HEK293 (cell line): ENCODE data around the gene FAM171A2.

ENCODE experiments used
- CTCF ChIA-PET: fragments of 350-600 bp; formaldehyde crosslinking; extraction: SDS; loops from one replicate; lab custom pipeline; 2021; ENCODE audit warnings: antibody characterized with exemption; lab: Yijun Ruan, JAX
- POLR2A ChIA-PET: fragments of 300-600 bp; formaldehyde crosslinking; extraction: SDS; loops from one replicate; lab custom pipeline; 2020; ENCODE audit warnings: antibody characterized with exemption, inconsistent platforms; lab: Yijun Ruan, JAX
- H3K27ac ChIP-seq: fragments of 200-500 bp; sonication (Bioruptor generic); 2 replicates; pipeline ENCODE4 v1.5.1; 2014; ENCODE audit warnings: low read depth, low read length, control low read depth, inconsistent platforms; ENCODE audit errors: extremely low read depth
- H3K36me3 ChIP-seq, 2 experiments: fragments of 200-500 bp in 1 of 2; sonication (Bioruptor generic) in 1 of 2; 1 replicate in 1 of 2; 2 replicates in 1 of 2; pipeline ENCODE4 v1.5.1; 2014 to 2017; ENCODE audit warnings: inconsistent platforms in 2 of 2, low read length in 2 of 2; ENCODE audit not compliant: control insufficient read depth in 2 of 2, insufficient read depth in 1 of 2
- H3K4me1 ChIP-seq: fragments of 200-500 bp; sonication (Bioruptor generic); 2 replicates; pipeline ENCODE4 v1.5.1; 2014; ENCODE audit warnings: mild to moderate bottlenecking, low read length, inconsistent platforms; ENCODE audit not compliant: control insufficient read depth, insufficient read depth
- H3K4me3 ChIP-seq: 2 replicates; pipeline ENCODE4 v1.5.1; 2011; ENCODE audit warnings: low read depth, mild to moderate bottlenecking, control low read depth, low read length, moderate library complexity
- H3K9me3 ChIP-seq: fragments of 200-500 bp; sonication (Bioruptor generic); 2 replicates; pipeline ENCODE4 v1.5.1; 2014; ENCODE audit warnings: low read depth, low read length, inconsistent platforms; ENCODE audit not compliant: control insufficient read depth, insufficient read depth
- BCL11A ChIP-seq: fragments of 450-650 bp; formaldehyde crosslinking; IDR thresholded peaks from 2 replicates; pipeline ENCODE4 v1.5.1; 2016; ENCODE audit warnings: low read depth, missing biosample characterization, missing genetic modification characterization
- KLF7 ChIP-seq: fragments of 450-650 bp; formaldehyde crosslinking; IDR thresholded peaks from 2 replicates; pipeline ENCODE4 v1.5.1; 2016; ENCODE audit warnings: missing biosample characterization, missing genetic modification characterization, borderline replicate concordance
- KLF8 ChIP-seq: fragments of 450-650 bp; formaldehyde crosslinking; IDR thresholded peaks from 2 replicates; pipeline ENCODE4 v1.5.1; 2016; ENCODE audit warnings: missing biosample characterization, missing genetic modification characterization
- ZBTB10 ChIP-seq: fragments of 450-650 bp; formaldehyde crosslinking; IDR thresholded peaks from 2 replicates; pipeline ENCODE4 v1.5.1; 2016; ENCODE audit warnings: missing biosample characterization, missing genetic modification characterization
- ZBTB21 ChIP-seq: fragments of 450-650 bp; formaldehyde crosslinking; IDR thresholded peaks from 2 replicates; pipeline ENCODE4 v1.5.1; 2017; ENCODE audit warnings: missing biosample characterization, missing genetic modification characterization
- ZFHX2 ChIP-seq: fragments of 450-650 bp; formaldehyde crosslinking; conservative IDR thresholded peaks from 2 replicates; pipeline ENCODE4 v1.5.1; 2016; ENCODE audit warnings: missing biosample characterization, missing genetic modification characterization
- ZFP3 ChIP-seq: fragments of 450-650 bp; formaldehyde crosslinking; IDR thresholded peaks from 2 replicates; pipeline ENCODE4 v1.5.1; 2016; ENCODE audit warnings: low read depth, missing biosample characterization, missing genetic modification characterization
- ZNF292 ChIP-seq: fragments of 450-650 bp; formaldehyde crosslinking; IDR thresholded peaks from 2 replicates; pipeline ENCODE4 v1.5.1; 2016; ENCODE audit warnings: low read depth, missing biosample characterization, missing genetic modification characterization, borderline replicate concordance
- ZNF488 ChIP-seq: fragments of 450-650 bp; formaldehyde crosslinking; IDR thresholded peaks from 2 replicates; pipeline ENCODE4 v1.5.1; 2016; ENCODE audit warnings: missing biosample characterization, missing genetic modification characterization
- ZNF501 ChIP-seq: fragments of 450-650 bp; formaldehyde crosslinking; IDR thresholded peaks from 2 replicates; pipeline ENCODE4 v1.5.1; 2016; ENCODE audit warnings: missing biosample characterization, missing genetic modification characterization
- ZNF558 ChIP-seq: fragments of 450-650 bp; formaldehyde crosslinking; IDR thresholded peaks from 2 replicates; pipeline ENCODE4 v1.5.1; 2016; ENCODE audit warnings: missing biosample characterization, missing genetic modification characterization
- ZNF639 ChIP-seq: fragments of 450-650 bp; formaldehyde crosslinking; IDR thresholded peaks from 2 replicates; pipeline ENCODE4 v1.5.1; 2016; ENCODE audit warnings: missing biosample characterization, missing genetic modification characterization
- ZNF654 ChIP-seq: fragments of 450-650 bp; formaldehyde crosslinking; IDR thresholded peaks from 2 replicates; pipeline ENCODE4 v1.5.1; 2016; ENCODE audit warnings: low read depth, missing biosample characterization, missing genetic modification characterization
- ZNF792 ChIP-seq: fragments of 450-650 bp; formaldehyde crosslinking; IDR thresholded peaks from 2 replicates; pipeline ENCODE4 v1.5.1; 2016; ENCODE audit warnings: missing biosample characterization, missing genetic modification characterization
- TF ChIP-seq, protein P1 (sequence below): fragments of 450-650 bp; formaldehyde crosslinking; conservative IDR thresholded peaks from 2 replicates; pipeline ENCODE4 v1.5.1; 2016; ENCODE audit warnings: low read depth, missing biosample characterization, missing genetic modification characterization
- TF ChIP-seq, protein P2 (sequence below): fragments of 450-650 bp; formaldehyde crosslinking; conservative IDR thresholded peaks from 2 replicates; pipeline ENCODE4 v1.5.1; 2016; ENCODE audit warnings: low read depth, missing biosample characterization, missing genetic modification characterization

Gene FAM171A2

GRCh38 chr17:44329516-44329915, 34.1 kb downstream of the FAM171A2 start (continued):
- TF ChIP-seq, protein P1, sequence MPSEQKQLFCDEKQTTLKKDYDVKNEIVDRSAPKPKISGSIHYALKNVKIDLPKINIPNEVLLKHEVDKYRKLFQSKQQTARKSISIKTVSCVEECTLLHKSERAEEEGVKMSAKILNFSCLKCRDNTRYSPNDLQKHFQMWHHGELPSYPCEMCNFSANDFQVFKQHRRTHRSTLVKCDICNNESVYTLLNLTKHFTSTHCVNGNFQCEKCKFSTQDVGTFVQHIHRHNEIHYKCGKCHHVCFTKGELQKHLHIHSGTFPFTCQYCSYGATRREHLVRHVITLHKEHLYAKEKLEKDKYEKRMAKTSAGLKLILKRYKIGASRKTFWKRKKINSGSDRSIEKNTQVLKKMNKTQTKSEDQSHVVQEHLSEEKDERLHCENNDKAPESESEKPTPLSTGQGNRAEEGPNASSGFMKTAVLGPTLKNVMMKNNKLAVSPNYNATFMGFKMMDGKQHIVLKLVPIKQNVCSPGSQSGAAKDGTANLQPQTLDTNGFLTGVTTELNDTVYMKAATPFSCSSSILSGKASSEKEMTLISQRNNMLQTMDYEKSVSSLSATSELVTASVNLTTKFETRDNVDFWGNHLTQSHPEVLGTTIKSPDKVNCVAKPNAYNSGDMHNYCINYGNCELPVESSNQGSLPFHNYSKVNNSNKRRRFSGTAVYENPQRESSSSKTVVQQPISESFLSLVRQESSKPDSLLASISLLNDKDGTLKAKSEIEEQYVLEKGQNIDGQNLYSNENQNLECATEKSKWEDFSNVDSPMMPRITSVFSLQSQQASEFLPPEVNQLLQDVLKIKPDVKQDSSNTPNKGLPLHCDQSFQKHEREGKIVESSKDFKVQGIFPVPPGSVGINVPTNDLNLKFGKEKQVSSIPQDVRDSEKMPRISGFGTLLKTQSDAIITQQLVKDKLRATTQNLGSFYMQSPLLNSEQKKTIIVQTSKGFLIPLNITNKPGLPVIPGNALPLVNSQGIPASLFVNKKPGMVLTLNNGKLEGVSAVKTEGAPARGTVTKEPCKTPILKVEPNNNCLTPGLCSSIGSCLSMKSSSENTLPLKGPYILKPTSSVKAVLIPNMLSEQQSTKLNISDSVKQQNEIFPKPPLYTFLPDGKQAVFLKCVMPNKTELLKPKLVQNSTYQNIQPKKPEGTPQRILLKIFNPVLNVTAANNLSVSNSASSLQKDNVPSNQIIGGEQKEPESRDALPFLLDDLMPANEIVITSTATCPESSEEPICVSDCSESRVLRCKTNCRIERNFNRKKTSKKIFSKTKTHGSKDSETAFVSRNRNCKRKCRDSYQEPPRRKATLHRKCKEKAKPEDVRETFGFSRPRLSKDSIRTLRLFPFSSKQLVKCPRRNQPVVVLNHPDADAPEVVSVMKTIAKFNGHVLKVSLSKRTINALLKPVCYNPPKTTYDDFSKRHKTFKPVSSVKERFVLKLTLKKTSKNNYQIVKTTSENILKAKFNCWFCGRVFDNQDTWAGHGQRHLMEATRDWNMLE (tag by site-specific recombination), result peak; percentile 94
- TF ChIP-seq, protein P2, sequence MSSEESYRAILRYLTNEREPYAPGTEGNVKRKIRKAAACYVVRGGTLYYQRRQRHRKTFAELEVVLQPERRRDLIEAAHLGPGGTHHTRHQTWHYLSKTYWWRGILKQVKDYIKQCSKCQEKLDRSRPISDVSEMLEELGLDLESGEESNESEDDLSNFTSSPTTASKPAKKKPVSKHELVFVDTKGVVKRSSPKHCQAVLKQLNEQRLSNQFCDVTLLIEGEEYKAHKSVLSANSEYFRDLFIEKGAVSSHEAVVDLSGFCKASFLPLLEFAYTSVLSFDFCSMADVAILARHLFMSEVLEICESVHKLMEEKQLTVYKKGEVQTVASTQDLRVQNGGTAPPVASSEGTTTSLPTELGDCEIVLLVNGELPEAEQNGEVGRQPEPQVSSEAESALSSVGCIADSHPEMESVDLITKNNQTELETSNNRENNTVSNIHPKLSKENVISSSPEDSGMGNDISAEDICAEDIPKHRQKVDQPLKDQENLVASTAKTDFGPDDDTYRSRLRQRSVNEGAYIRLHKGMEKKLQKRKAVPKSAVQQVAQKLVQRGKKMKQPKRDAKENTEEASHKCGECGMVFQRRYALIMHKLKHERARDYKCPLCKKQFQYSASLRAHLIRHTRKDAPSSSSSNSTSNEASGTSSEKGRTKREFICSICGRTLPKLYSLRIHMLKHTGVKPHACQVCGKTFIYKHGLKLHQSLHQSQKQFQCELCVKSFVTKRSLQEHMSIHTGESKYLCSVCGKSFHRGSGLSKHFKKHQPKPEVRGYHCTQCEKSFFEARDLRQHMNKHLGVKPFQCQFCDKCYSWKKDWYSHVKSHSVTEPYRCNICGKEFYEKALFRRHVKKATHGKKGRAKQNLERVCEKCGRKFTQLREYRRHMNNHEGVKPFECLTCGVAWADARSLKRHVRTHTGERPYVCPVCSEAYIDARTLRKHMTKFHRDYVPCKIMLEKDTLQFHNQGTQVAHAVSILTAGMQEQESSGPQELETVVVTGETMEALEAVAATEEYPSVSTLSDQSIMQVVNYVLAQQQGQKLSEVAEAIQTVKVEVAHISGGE, result peak; percentile 69
- TF ChIP-seq KLF7 (tag by site-specific recombination) (peak; percentile 67; the same call in 1 of the 2 replicates), ZFP3 (0 out of 2 replicates have a peak, but pooled peaks have one; percentile 14), ZNF501 (tag by site-specific recombination) (0 out of 2 replicates have a peak, but pooled peaks have one; percentile 37), ZNF558 (tag by site-specific recombination) (peak; percentile 69; the same call in 1 of the 2 replicates), ZBTB21 (peak; percentile 54; the same call in 1 of the 2 replicates), ZNF292 (0 out of 2 replicates have a peak, but pooled peaks have one; percentile 33), ZNF654 (tag by site-specific recombination) (peak; percentile 56)

GRCh38 chr17:44327715-44328449, 35.8 kb downstream of the FAM171A2 start:
- H3K27ac ChIP-seq, result no peak overlapping the region; the same call in 1 of the 2 replicates
- TF ChIP-seq ZFHX2 (tag by site-specific recombination), result no peak
- TF ChIP-seq KLF8 (tag by site-specific recombination), result no peak
- TF ChIP-seq ZNF639 (tag by site-specific recombination), result no peak
- TF ChIP-seq BCL11A (tag by site-specific recombination), result no peak
- TF ChIP-seq ZBTB10 (tag by site-specific recombination), result 0 out of 2 replicates have a peak, but pooled peaks have one; percentile 20
- no peak for TF ChIP-seq ZNF501 (tag by site-specific recombination)
- no peak for TF ChIP-seq ZNF488
- no peak for TF ChIP-seq ZNF792 (tag by site-specific recombination)
- no peaks in the 10 kb centered on the region for H3K9me3 ChIP-seq
- no peaks in the 10 kb centered on the region for H3K36me3 ChIP-seq
- ChIA-PET CTCF (interaction anchor here (0.8 to 1.6 kb wide), 7 partner anchors 17 to 122 kb away, joined by 3 to 10 read pairs (median 4); partner anchors contain the start of genes GRN and ITGA2B), POLR2A (interaction anchor here (0.8 to 1.3 kb wide), 3 partner anchors 12 to 120 kb away, joined by 3 to 11 read pairs (median 4); no protein-coding TSS in a partner anchor)
- peaks cover 7% of the 10 kb centered on the region for H3K4me1 ChIP-seq
- H3K4me3 ChIP-seq, result no peak overlapping the region
